Posterior vena cava (tissue), 2 donors: ENCODE measurements around the gene SWSAP1. TPM values are rescaled to one million over a fixed set of nuclear protein-coding genes. Genes with fewer than 3 reads are reported as not detected.
"Not testable (repeated sequence)": the region's sequence is repeated elsewhere in the genome, so short reads cannot be mapped to it uniquely, and the experiment has no call there.

Experiments used
- DNase-seq: peaks from one replicate; pipeline ENCODE4 v3.0.0-alpha.2; 2020; ENCODE audit warnings: low spot score
- intact Hi-C, 2 donors: fragments of 100-400 bp; cut with DNase I; formaldehyde crosslinking; loops; one replicate each; pipeline versions ENCODE4 v1.14.1 to v1.14.2; 2022 to 2023
- total RNA-seq, 2 donors: library from RNA; stranded (reverse); fragmentation: NEBNext Ultra II Directional; extraction: Animal tissue kit (Norgen Biotek cat#: 25700); gene quantifications; one replicate each; pipeline ENCODE4 v1.2.1, GENCODE V29; 2021
- donor health status: DM: yes; HTN: yes; CAD: no.
- donor health status: DM: yes; HTN: yes; CAD: no.

Gene SWSAP1
- total RNA-seq, 2 donors from 2014 or later: 1.2 to 1.8 TPM

DNA sequence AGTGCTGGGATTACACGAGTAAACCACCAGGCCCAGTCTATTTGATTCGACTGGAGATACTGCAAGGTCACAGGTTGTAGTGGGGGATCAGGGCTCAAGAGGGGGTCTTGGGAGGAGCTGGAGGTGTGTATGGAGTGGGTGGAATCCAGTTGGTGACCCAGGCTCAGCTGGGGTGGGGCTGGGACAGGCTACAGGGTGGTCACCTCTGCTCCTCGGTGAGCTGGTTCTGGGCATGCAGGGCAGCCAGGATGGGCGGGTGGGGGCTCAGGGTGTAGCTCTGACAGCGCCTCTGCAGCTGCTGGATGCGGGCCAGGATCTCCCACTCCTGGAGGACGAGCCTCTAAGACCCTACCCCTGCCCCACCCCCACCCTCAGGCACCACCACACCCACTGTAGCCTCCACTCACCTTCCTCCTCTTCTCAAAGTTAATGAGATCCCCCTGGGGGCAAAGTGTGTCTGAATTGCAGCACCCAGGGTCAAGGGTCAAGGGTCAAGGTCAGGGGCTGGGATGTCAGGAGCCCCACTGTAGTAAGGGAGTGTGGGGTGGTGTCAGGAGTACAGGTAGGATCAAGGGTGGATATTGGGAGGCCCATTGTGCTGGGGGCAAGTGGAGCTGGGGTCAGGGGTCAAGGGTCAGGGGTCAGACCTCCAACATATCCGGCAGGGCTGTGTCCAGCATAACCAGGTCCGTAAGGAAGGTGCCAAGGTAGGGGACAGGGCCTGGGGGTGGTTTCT, 27.5 kb downstream of the SWSAP1 start:
- intact Hi-C loops: no loop called here
- DNase-seq: no peak

GRCh38 chr19:11404588-11405222, 30.2 kb downstream of the SWSAP1 start:
- intact Hi-C loops: no loop called here
- DNase-seq: no peak

DNA sequence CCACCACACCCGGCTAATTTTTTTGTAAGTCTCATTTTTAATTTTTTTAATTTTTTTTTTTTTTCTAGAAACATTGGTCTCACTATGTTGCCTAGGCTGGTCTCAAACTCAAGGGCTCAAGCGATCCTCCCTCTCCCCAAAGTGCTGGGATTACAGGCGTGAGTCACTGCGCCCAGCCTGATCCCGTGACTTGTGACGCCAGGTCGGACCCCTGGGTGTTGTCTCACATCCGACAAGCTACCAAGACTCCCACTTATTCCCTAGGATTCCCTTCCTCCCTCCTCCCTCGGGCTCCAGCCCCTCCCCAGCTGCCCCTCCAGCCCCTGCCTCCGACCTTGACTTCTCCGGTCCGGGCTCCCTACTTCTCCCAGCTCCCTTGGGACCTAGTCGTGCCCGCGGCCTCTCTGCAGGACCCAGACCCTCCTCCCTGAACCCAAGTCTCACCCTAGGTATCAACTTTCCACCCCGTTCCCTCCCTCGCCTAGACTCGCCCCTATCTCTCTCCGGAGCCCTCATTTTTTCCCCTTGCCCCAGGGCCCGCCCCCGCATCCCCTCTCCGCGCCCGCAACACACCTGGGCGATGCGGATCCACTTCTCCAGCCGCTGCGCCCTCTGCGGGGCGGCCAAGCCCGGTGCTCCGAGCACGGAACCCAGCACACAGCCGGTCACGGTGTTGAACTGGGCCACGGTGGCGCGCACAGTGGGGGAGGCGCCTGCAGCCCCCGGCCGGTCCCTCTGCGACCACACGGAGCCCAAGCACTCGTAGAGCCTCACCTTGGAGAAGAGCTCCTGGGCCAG, 31.6 kb downstream of the SWSAP1 start:
- no peak for DNase-seq
- intact Hi-C loops: no loop called here

GRCh38 chr19:11406703-11407236, 32.3 kb downstream of the SWSAP1 start:
- DNase-seq, intact Hi-C loops: not testable (repeated sequence)

DNA sequence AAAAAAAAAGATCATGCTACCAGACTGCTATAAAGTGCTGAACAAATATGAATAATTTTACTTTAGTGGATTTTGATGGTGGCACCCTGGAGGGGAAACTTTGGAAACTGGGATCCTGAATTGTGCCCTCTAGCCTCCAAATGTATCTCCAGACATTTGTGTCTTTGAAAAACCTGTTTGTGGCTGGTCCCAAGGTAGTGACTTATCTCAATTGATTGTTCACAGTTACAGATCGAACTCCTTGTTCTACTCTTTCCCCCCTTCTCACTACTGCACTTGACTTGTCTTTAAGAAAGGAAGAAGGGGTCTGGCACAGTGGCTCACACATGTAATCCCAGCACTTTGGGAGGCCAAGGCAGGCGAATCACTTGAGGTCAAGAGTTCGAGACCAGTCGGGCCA, 34.1 kb downstream of the SWSAP1 start:
- intact Hi-C loops: no loop called here
- no peak for DNase-seq

DNA sequence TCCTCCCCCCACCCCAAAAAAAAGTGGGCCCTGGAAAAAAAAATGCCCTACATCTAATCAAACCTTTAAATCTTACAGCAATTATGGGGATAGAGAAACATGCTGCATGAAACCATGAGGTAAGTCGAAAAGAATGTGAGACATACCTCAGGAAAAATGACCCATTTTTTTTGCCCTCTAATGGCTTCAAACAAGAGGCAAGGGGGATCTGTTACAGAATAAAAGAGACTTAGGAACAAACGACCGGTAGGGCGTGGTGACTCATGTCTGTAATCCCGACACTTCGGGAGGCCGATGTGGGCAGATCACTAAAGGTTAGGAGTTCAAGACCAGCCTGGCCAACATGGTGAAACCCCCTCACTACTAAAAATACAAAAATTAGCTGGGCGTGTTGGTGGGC, 36.2 kb downstream of the SWSAP1 start:
- no peak for DNase-seq
- intact Hi-C loops: no loop called here

DNA sequence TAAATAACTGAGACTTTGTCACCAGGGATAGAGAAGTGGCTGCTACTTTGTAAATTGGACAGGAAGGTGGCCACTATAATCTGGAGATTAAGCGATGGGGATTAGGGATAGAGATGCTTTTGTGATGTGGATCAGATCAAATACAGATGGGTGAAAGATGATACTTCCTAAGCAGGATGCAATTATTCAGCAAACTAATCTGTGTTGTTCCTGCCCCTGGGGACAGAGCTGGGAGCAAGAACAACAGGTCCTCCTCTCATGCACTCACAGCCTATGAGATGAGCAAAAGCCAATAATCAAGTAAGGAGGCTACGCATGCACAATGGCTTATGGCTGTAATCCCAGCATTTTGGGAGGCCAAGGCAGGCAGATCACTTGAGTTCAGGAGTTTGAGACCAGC, 40.1 kb downstream of the SWSAP1 start:
- no peak for DNase-seq
- intact Hi-C loops: no loop called here

- DNase-seq: no peak
These were observed 42.0 kb downstream of the SWSAP1 start for GRCh38 chr19:11416346-11417052.

DNA sequence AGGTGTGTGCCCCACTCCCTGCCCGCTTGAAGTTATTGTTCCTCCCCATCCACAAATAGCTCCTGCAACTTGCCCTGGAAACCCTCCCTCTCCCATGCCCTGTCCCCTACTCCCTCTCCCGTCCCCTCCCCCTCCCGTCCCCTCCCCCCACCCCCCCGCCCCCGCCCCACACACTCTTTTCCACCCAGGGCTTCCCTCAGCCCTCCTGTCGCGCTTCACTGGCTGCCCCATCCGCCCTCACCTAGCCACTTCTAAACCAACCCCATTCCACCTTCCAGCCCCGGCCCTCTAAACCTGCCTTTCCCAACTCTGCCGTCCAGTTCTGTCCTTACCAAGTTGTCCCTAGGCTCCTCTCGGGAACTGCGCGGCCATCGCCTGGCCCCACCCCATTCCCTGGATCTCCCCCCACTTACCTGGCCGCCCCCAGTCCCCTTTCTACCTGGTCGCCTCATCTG, 43.7 kb downstream of the SWSAP1 start:
- no peak for DNase-seq
- intact Hi-C loops: no loop called here

More at GRCh38 chr19:11416346-11417052, 42.0 kb downstream of the SWSAP1 start:
- intact Hi-C loops: no loop called here

GRCh38 chr19:11418549-11419506, 44.4 kb downstream of the SWSAP1 start, which contains the start of gene RGL3:
TSS of gene RGL3 (minus strand) at chr19:11419314. CDS start at chr19:11419278, 36 bp downstream.
- no peak for DNase-seq
- intact Hi-C loops: no loop called here

DNA sequence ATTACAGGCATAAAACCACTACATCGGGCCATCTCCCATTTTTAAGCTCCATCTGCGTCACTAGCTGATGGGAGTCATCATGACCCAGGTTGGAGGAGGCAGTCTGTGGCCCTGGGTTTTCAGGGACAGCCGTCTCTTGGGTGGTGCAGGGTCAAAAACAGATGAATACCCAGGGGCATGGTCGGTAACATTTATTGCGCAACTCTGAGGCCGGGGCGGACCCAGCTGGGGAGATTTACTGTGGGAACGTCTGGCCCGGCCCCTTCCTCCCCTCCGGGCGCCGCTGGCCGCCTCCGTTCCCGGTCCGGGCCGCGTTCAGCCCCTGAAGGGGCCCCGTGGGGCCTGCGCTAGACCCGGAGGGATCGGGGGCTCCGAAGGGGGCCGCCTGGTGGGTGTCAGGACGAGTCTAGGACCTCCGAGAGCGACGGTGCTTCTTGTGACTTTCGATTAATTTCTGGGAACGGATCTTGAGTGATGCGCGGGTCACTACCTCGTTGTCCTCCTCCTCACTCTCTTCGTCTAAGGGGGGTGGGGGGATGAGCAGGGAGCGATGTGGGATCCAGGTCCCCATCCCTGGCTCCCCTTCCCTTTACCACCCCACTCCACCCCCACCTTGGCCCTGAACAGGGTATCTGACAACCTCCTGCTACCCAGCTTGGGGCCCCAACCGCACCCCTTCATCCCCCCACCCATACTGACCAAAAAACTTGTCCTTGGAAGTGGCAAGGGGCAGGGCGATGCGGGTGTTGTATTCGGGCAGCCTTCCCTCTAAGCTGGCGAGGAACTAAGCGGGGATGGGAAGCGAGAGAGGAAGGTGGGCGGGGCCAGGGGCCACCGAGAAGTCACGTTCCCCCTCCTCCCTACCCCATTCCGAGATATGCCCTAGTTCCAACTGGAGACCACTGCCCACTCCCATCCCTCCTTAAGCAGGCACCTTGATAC, 46.2 kb downstream of the SWSAP1 start:
- intact Hi-C loops: loop anchor here in 1 of 2 donors (5.0 kb wide), 1 partner anchor 33 kb away; no protein-coding TSS in a partner anchor
- DNase-seq: peak; percentile 88

GRCh38 chr19:11421371-11422098, 47.1 kb downstream of the SWSAP1 start:
- intact Hi-C loops: loop anchor here in 1 of 2 donors (5.0 kb wide), 1 partner anchor 34 kb away; no protein-coding TSS in a partner anchor
- DNase-seq: peak; percentile 86

DNA sequence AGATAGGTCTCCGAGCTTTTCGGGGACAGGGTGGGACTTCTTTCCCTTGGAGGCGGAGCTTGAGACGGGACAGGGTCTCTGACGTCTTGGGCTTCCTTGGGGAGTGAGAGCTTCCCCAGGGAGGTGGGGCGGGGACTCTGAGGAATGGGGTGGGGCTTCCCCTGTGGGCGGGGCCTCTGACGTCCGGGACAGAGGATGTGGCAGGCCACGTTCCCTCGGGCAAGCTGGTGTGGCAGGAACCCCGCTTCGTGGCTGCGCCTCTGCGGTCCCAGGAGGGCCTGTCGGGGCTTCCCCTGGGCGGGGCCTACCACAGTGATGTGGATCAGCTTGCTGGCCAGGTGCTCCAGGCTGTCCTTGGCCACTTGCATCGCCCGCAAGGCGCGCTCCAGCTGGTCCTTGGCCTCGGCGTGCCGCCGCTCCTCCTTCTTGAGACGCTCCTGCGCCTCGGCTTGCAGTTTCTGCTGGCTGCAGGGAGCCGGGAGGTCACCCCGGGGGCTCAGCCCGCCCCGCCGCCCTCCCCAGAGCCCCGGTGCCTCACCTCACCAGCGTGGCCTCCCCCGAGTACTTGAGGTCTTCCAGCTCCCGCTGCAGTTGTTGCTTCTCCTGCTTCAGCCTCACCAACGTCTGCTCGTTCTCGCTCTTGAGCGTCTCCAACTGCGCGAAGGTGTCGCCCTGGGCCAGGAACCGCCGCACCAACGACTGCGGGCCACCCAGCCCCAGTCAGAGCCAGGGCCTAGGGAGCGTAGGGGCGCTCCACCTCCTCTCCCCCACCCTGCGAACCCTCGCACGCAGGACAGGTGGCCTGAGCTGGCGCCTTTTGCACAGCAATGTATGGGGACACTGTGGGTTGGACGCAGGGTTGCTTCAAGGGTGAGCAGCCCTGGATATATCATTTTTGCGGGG, 47.9 kb downstream of the SWSAP1 start:
- intact Hi-C loops: loop anchor here in 1 of 2 donors (5.0 kb wide), 1 partner anchor 35 kb away; no protein-coding TSS in a partner anchor
- DNase-seq: peak; percentile 95

DNA sequence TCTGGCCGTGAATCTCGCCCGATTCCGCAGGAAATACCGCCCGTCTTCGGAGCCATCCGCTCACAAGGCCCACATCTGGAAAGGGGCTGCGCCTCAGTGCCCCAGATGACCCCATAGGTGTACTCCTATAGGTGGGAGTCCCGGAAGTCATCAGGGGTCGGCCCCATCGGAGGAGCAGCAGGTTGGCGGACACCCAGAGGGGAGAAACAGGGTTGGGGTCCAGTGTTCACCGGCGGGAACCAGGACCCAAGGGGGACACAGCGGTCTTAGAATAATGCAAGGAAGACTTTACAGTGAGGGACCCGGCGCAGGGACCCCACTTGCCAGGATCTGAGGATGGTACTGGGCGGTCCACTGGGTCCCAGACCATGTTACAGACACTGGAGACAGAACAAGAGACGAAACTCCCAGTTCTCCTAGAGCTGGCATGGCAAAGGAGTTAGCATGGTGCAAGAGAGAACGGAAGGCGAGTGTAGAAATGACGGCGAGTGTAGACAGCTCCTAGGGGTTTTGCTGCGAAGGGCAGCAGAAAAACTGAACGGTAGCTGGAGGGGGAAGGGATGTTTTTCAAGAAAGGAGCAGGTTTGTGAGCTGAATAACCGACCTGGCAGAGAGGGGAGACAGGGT, 48.8 kb downstream of the SWSAP1 start:
- intact Hi-C loops: loop anchor here in 1 of 2 donors (5.0 kb wide), 1 partner anchor 36 kb away; no protein-coding TSS in a partner anchor
- DNase-seq: no peak
